Hepatocyte (in vitro differentiated cells): Measurements from ENCODE around the gene LSM8. TPM values are rescaled to one million over a fixed set of nuclear protein-coding genes. Genes with fewer than 3 reads are reported as not detected.

Experiments used
- DNase-seq: peaks from one replicate; pipeline ENCODE4 v3.0.0-alpha.2; 2016; ENCODE audit warnings: low spot score
- H2AFZ ChIP-seq: fragments of 200-600 bp; sonication (generic); 2 replicates; pipeline ENCODE4 v1.6.0; 2016; ENCODE audit warnings: antibody characterized with exemption, mild to moderate bottlenecking
- H3K27ac ChIP-seq: fragments of 200-600 bp; sonication (generic); 2 replicates; pipeline ENCODE4 v1.5.1; 2016; ENCODE audit warnings: mild to moderate bottlenecking
- H3K27me3 ChIP-seq: fragments of 200-600 bp; sonication (generic); 2 replicates; pipeline ENCODE4 v1.6.1; 2016
- H3K36me3 ChIP-seq: fragments of 200-600 bp; sonication (generic); replicated peaks from 2 replicates; pipeline ENCODE4 v1.5.1; 2016; ENCODE audit warnings: low read depth; ENCODE audit not compliant: insufficient read depth
- H3K4me1 ChIP-seq: fragments of 200-600 bp; sonication (generic); 2 replicates; pipeline ENCODE4 v1.5.1; 2016; ENCODE audit warnings: mild to moderate bottlenecking, moderate library complexity; ENCODE audit not compliant: insufficient read depth
- H3K4me2 ChIP-seq: fragments of 200-600 bp; sonication (generic); 2 replicates; pipeline ENCODE4 v1.6.0; 2016
- H3K4me3 ChIP-seq: fragments of 200-600 bp; sonication (generic); 2 replicates; pipeline ENCODE4 v1.5.1; 2016; ENCODE audit warnings: mild to moderate bottlenecking
- H3K79me2 ChIP-seq: fragments of 200-600 bp; sonication (generic); 2 replicates; pipeline ENCODE4 v1.6.0; 2017; ENCODE audit warnings: mild to moderate bottlenecking
- H3K9me2 ChIP-seq: fragments of 200-600 bp; sonication (generic); replicated peaks from 2 replicates; pipeline ENCODE4 v1.6.0; 2017; ENCODE audit warnings: mild to moderate bottlenecking; ENCODE audit not compliant: insufficient read depth
- H3K9me3 ChIP-seq: fragments of 200-600 bp; sonication (generic); 2 replicates; pipeline ENCODE4 v1.5.1; 2016; ENCODE audit warnings: low read depth, mild to moderate bottlenecking
- H4K20me1 ChIP-seq: fragments of 200-600 bp; sonication (generic); 2 replicates; pipeline ENCODE4 v1.6.0; 2016; ENCODE audit warnings: mild to moderate bottlenecking; ENCODE audit not compliant: insufficient read depth, poor library complexity, severe bottlenecking
- CTCF ChIP-seq: fragments of 200-600 bp; sonication (generic); IDR thresholded peaks from 2 replicates; pipeline ENCODE4 v1.5.1; 2016; ENCODE audit warnings: antibody characterized with exemption, mild to moderate bottlenecking; ENCODE audit not compliant: poor library complexity
- EZH2 ChIP-seq: fragments of 200-600 bp; sonication (generic); IDR thresholded peaks from 2 replicates; pipeline ENCODE4 v1.6.1; 2016; ENCODE audit warnings: antibody characterized with exemption, mild to moderate bottlenecking, borderline replicate concordance
- EZH2phosphoT487 ChIP-seq: fragments of 200-600 bp; sonication (generic); IDR thresholded peaks from one replicate; pipeline ENCODE4 v1.6.1; 2018; ENCODE audit warnings: antibody characterized with exemption, mild to moderate bottlenecking, low read depth, moderate library complexity; ENCODE audit not compliant: unreplicated experiment, severe bottlenecking
- WGBS: methylation state at CpG from one replicate; pipeline ENCODE4 v1.1.6; 2016; ENCODE audit warnings: low lambda C conversion rate; ENCODE audit errors: missing lambda C conversion rate; 5-methylcytosine and 5-hydroxymethylcytosine counted together
- polyA plus RNA-seq: library from polyadenylated mRNA; unstranded; fragments of >200 nt; fragmentation: Nextera tagmentation; extraction: Ambion mirVana; gene quantifications from 2 replicates; pipeline ENCODE4 v1.2.1, GENCODE V29; 2016
- total RNA-seq: library from RNA; depleted of rRNA; stranded (reverse); fragments of >200 nt; gene quantifications from 2 replicates; pipeline ENCODE4 v1.2.3, GENCODE V29; 2014

LSM8 gene
- total and polyA plus RNA-seq, 2 experiments from 2014 or later = 34.4 to 43.9 TPM

DNA sequence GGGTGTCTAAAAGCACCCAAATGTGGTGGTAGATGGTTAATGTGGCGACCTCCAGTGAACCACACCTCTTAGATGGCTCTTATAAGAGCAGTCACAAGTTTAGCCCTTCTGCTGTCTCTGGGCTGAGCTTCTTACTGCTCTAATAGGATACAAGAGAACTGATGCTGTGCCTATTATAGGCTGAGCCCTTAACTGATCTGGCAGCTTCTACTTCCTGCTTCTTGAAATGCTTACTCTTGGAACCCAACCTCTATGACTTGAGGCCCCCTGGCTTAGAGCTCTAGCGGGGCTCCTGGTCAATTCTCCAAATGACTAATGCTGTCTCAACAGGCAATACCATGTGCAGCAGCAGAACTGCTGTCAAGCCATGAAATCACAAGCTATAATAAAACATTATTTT is 35.0 kb upstream of the LSM8 start:
- Histone ChIP-seq H3K4me2 (no peak overlapping the region), H3K36me3 (no peaks in the 10 kb centered on the region), H3K9me2 (no peaks in the 10 kb centered on the region), H3K79me2 (no peaks in the 10 kb centered on the region), H3K4me1 (no peaks in the 10 kb centered on the region), H3K4me3 (no peak overlapping the region), H2AFZ (no peak overlapping the region), H3K27me3 (no peaks in the 10 kb centered on the region), H3K27ac (no peak overlapping the region), H3K9me3 (no peaks in the 10 kb centered on the region), H4K20me1 (no peaks in the 10 kb centered on the region)
- no peak for TF ChIP-seq CTCF
- TF ChIP-seq EZH2 = no peak
- no peak for TF ChIP-seq EZH2phosphoT487
- no peak for DNase-seq
- WGBS = 73% methylated on average over 2 of the region's 2 CpGs

DNA sequence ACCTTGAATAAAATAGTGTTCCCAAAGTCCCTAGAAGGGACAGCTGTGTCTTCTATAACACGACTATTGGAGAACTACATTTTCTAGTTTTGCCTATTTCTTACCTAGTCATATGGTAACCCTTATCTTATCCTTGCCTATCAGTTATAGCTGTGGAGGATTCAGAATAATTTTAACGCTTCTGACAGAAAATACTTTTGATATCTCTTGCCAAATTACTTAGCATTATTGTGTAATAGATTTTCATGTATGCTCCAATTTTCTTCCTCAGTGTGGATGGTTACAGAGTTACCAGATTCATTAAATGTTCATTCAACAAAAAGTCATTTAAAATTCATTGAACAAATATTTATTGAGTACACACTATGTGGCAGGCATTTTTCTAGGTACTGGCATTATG is 34.6 kb upstream of the LSM8 start:
- H3K79me2 ChIP-seq = no peaks in the 10 kb centered on the region
- 95% methylated on average over 2 of the region's 2 CpGs for WGBS
- TF ChIP-seq CTCF = no peak
- no peak overlapping the region for H3K4me3 ChIP-seq
- no peaks in the 10 kb centered on the region for H3K27me3 ChIP-seq
- no peaks in the 10 kb centered on the region for H4K20me1 ChIP-seq
- H3K9me2 ChIP-seq = no peaks in the 10 kb centered on the region
- H3K4me2 ChIP-seq = no peak overlapping the region
- no peaks in the 10 kb centered on the region for H3K36me3 ChIP-seq
- no peak overlapping the region for H3K27ac ChIP-seq
- DNase-seq = no peak
- H3K4me1 ChIP-seq = no peaks in the 10 kb centered on the region
- no peaks in the 10 kb centered on the region for H3K9me3 ChIP-seq
- H2AFZ ChIP-seq = no peak overlapping the region

- 93% methylated on average over 2 of the region's 2 CpGs for WGBS
- Histone ChIP-seq H3K36me3 (no peaks in the 10 kb centered on the region), H3K27me3 (no peaks in the 10 kb centered on the region), H3K4me2 (no peak overlapping the region), H2AFZ (no peak overlapping the region), H3K4me1 (no peaks in the 10 kb centered on the region), H3K27ac (no peak overlapping the region), H3K4me3 (no peak overlapping the region), H3K9me3 (no peaks in the 10 kb centered on the region), H3K79me2 (no peaks in the 10 kb centered on the region), H3K9me2 (no peaks in the 10 kb centered on the region), H4K20me1 (no peaks in the 10 kb centered on the region)
- TF ChIP-seq CTCF (no peak), EZH2 (no peak), EZH2phosphoT487 (no peak)
- DNase-seq = no peak
Observed at GRCh38 chr7:118151671-118152070, 32.3 kb upstream of the LSM8 start.

DNA sequence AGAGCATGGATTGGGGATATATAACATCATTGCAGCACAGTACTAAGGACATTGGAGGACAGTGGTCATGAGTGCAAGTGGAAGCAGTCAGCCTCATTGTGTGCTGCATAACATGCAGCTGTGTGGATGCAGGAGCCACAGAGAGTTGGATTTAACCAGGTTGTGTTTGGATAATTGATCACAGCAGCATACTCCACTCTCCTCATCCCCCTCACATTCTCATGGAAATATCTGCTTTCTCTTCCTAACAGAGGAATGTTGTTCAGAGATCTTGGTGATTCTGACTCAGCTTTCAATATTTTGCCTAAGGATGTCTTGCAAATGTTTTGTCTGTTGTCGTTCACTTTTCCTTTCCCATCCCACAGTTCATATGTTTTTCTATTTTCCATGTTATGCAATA is 31.8 kb upstream of the LSM8 start:
- no peak overlapping the region for H3K27ac ChIP-seq
- no peaks in the 10 kb centered on the region for H3K9me2 ChIP-seq
- no peaks in the 10 kb centered on the region for H3K79me2 ChIP-seq
- H3K36me3 ChIP-seq = no peaks in the 10 kb centered on the region
- TF ChIP-seq EZH2phosphoT487 = no peak
- no peak for TF ChIP-seq CTCF
- TF ChIP-seq EZH2 = no peak
- no peaks in the 10 kb centered on the region for H3K9me3 ChIP-seq
- H3K27me3 ChIP-seq = no peaks in the 10 kb centered on the region
- WGBS = 33% methylated on average over 1 of the region's 1 CpG
- no peaks in the 10 kb centered on the region for H3K4me1 ChIP-seq
- H2AFZ ChIP-seq = no peak overlapping the region
- no peak overlapping the region for H3K4me2 ChIP-seq
- H4K20me1 ChIP-seq = no peaks in the 10 kb centered on the region
- DNase-seq = no peak
- H3K4me3 ChIP-seq = no peak overlapping the region
